HepG2 (cell line): ENCODE data around the gene WDR81. TPM values are rescaled to one million over a fixed set of nuclear protein-coding genes. Genes with fewer than 3 reads are reported as not detected.

ENCODE experiments used
- AHDC1 ChIP-seq: sonication (generic); formaldehyde crosslinking; IDR thresholded peaks from 2 replicates; pipeline ENCODE4 v1.5.1; 2020; ENCODE audit warnings: mild to moderate bottlenecking, missing genetic modification reagents, borderline replicate concordance
- BHLHE40 ChIP-seq: IDR thresholded peaks from 2 replicates; pipeline ENCODE4 v1.6.1; 2011; ENCODE audit warnings: low read length, improper control_type of control experiment
- DRAP1 ChIP-seq: IDR thresholded peaks from 2 replicates; pipeline ENCODE4 v1.6.1; 2016; ENCODE audit warnings: missing genetic modification reagents, missing compliant biosample characterization
- MIER2 ChIP-seq: IDR thresholded peaks from 2 replicates; pipeline ENCODE4 v1.6.1; 2016; ENCODE audit warnings: missing biosample characterization, missing genetic modification reagents
- NFAT5 ChIP-seq: sonication (generic); formaldehyde crosslinking; IDR thresholded peaks from 2 replicates; pipeline ENCODE4 v1.4.0; 2020; ENCODE audit warnings: missing genetic modification reagents
- NFE2 ChIP-seq: sonication (generic); formaldehyde crosslinking; IDR thresholded peaks from 2 replicates; pipeline ENCODE4 v1.4.0; 2020; ENCODE audit warnings: missing genetic modification reagents
- PATZ1 ChIP-seq: sonication (generic); formaldehyde crosslinking; IDR thresholded peaks from 2 replicates; pipeline ENCODE4 v1.4.0; 2020; ENCODE audit warnings: missing genetic modification reagents
- SIN3A ChIP-seq: IDR thresholded peaks from 2 replicates; pipeline ENCODE4 v1.6.1; 2011; ENCODE audit warnings: low read depth, mild to moderate bottlenecking, control low read depth, low read length, borderline replicate concordance
- SP4 ChIP-seq: sonication (generic); formaldehyde crosslinking; IDR thresholded peaks from 2 replicates; pipeline ENCODE4 v1.8.1; 2023; ENCODE audit warnings: mild to moderate bottlenecking, missing genetic modification reagents
- THAP9 ChIP-seq: sonication (generic); formaldehyde crosslinking; IDR thresholded peaks from 2 replicates; pipeline ENCODE4; 2020; ENCODE audit warnings: missing genetic modification reagents, mild to moderate bottlenecking, borderline replicate concordance
- ZBTB21 ChIP-seq: sonication (generic); formaldehyde crosslinking; IDR thresholded peaks from 2 replicates; pipeline ENCODE4 v1.4.0; 2020; ENCODE audit warnings: missing genetic modification reagents
- polyA plus RNA-seq, 8 experiments: library from polyadenylated mRNA; depleted of rRNA in 3 of 8; stranded (reverse) in 7 of 8; unstranded in 1 of 8; fragments of >200 nt; fragmentation: Illumina TruSeq in 4 of 8; extraction: Trizol in 4 of 8; gene quantifications; 2 replicates each; pipeline versions ENCODE4 v1.2.1 to v1.2.3, GENCODE V29; 2011 to 2016; ENCODE audit warnings: low read depth in 4 of 8, missing spikeins in 1 of 8, mixed read lengths in 1 of 8; ENCODE audit not compliant: insufficient read depth in 1 of 8
- total RNA-seq, 5 experiments: library from RNA; depleted of rRNA; stranded (reverse); fragments of >200 nt; fragmentation: Illumina TruSeq; extraction: Trizol; gene quantifications; 2 replicates each; pipeline ENCODE4 v1.2.3, GENCODE V29; 2016; ENCODE audit warnings: low read depth in 1 of 5

The WDR81 gene
- total and polyA plus RNA-seq, 2 of the 13 experiments (the other 11 are each of a cell fraction or from before 2014, with no cell fraction given), result 9.1 to 16.7 TPM

GRCh38 chr17:1684378-1685189, 39.9 kb upstream of the WDR81 start, which contains the start of gene PRPF8 (continued):
- TF ChIP-seq AHDC1 (CRISPR knock-in tag) (no peak), MIER2 (CRISPR knock-in tag) (no peak), THAP9 (CRISPR knock-in tag) (peak; percentile 86; the same call in 1 of the 2 replicates), PATZ1 (CRISPR knock-in tag) (no peak; the same call in 1 of the 2 replicates), BHLHE40 (0 out of 2 replicates have a peak, but pooled peaks have one; percentile 18), NFE2 (CRISPR knock-in tag) (no peak), ZBTB21 (CRISPR knock-in tag) (no peak), SP4 (peak; percentile 95), SIN3A (peak; percentile 90; the same call in 1 of the 2 replicates), NFAT5 (CRISPR knock-in tag) (peak; percentile 80; the same call in 1 of the 2 replicates), DRAP1 (peak; percentile 92)
